GM13976 (cell line): Measurements from ENCODE around the gene CAPN13.

Experiments
- DNase-seq: peaks from one replicate; pipeline ENCODE4 v3.0.0; 2012; ENCODE audit warnings: low spot score
- in situ Hi-C: fragments of 300-500 bp; cut with MboI; formaldehyde crosslinking; loops from one replicate; pipeline ENCODE4 v1.12.0; 2022; ENCODE audit warnings: low sequenced_read_pairs, mixed read lengths, inconsistent platforms; ENCODE audit not compliant: unreplicated experiment
- TF ChIP-seq, protein P1 (sequence below): IDR thresholded peaks from 2 replicates; pipeline ENCODE4 v1.5.1; 2012; ENCODE audit warnings: borderline replicate concordance, mild to moderate bottlenecking; ENCODE audit not compliant: insufficient read depth; ENCODE audit errors: extremely low read depth, missing control alignments, control extremely low read depth

CAPN13 gene

DNA sequence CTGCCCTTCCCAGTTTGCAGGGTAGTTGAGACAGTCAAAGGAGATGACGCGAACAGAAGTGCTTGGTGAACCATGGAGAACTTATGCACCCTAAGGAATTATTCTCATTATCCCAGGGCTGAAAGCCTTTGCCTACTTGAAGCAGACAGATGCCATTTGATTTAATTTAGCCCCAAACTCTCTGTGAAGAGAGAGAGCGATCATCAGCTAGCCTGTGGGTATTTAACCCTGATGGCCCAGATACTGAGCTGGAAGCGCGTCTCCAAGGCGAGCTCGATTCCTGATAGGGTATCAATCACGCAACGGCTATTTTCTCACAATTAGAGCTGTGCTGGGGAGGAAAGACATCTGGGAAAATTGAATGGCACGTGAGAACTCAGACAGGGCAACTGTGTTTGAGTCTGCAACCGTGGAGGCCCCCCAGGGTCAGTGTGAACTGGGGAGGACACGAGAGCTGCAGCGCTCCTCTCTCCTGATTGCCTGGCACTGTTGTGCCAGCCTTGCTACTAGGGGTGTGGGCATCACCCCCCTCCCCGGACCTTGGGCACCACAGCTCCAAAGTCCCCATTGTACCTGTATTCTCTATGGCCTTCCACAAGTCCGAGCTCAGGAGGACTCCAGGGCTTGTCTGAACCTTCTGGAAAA, 73.2 kb downstream of the CAPN13 start:
- TF ChIP-seq, protein P1, sequence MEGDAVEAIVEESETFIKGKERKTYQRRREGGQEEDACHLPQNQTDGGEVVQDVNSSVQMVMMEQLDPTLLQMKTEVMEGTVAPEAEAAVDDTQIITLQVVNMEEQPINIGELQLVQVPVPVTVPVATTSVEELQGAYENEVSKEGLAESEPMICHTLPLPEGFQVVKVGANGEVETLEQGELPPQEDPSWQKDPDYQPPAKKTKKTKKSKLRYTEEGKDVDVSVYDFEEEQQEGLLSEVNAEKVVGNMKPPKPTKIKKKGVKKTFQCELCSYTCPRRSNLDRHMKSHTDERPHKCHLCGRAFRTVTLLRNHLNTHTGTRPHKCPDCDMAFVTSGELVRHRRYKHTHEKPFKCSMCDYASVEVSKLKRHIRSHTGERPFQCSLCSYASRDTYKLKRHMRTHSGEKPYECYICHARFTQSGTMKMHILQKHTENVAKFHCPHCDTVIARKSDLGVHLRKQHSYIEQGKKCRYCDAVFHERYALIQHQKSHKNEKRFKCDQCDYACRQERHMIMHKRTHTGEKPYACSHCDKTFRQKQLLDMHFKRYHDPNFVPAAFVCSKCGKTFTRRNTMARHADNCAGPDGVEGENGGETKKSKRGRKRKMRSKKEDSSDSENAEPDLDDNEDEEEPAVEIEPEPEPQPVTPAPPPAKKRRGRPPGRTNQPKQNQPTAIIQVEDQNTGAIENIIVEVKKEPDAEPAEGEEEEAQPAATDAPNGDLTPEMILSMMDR, result no peak
- in situ Hi-C loops, result no loop called here
- no peak for DNase-seq

GRCh38 chr2:30732876-30733275, 74.4 kb downstream of the CAPN13 start:
- in situ Hi-C loops, result no loop called here
- no peak for DNase-seq
- TF ChIP-seq, protein P1, result no peak

DNA sequence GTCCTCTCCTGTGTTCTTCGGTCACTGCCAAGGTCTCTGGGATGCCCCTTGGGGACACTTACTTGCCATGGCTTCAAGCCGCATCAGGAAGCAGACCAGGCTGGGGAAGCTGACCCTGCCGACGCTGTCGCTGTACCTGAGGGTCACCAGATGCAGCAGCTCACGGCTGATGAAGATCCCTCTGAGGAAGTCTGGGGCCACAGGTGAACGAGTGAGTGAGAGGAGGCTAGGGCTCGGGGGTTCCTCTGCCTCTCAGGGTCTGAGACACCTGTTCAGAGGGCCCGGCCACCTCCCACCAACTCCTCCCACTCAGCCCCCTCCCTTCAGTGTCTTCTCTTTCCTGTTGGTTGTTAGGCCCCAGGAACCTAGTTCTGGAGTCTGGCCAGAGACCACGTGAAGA, 74.9 kb downstream of the CAPN13 start:
- in situ Hi-C loops, result no loop called here
- TF ChIP-seq, protein P1, result no peak
- DNase-seq, result no peak

- TF ChIP-seq, protein P1, result no peak
- no peak for DNase-seq
- in situ Hi-C loops, result no loop called here
These were observed 75.5 kb downstream of the CAPN13 start for GRCh38 chr2:30731706-30732105.

- TF ChIP-seq, protein P1, result no peak
- DNase-seq, result no peak
- in situ Hi-C loops, result no loop called here
These were observed 76.3 kb downstream of the CAPN13 start for GRCh38 chr2:30730736-30731647.

DNA sequence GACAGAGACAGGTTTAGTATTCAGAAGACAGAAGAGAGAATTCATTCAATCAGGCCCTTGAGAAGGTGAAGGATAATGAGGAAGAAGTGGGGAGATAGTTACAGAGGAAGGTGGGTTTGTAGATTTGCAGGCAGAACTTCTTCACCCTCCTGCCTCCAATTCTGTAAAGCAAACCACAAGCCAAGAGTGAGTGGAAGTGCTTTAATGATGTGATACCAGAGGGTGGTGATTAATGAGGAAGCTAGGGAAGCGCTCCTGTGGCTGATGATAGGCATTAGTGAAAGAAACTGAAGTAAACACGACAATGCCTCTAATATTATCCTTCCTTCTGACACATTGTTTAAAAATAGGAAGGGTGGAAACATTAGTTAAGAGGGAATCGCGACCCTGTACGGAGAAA, 78.2 kb downstream of the CAPN13 start:
- in situ Hi-C loops, result no loop called here
- DNase-seq, result no peak
- TF ChIP-seq, protein P1, result no peak
